ENCODE measurements around the gene BFAR. TPM values are rescaled to one million over a fixed set of nuclear protein-coding genes. Genes with fewer than 3 reads are reported as not detected.
"Not testable (repeated sequence)": the region's sequence is repeated elsewhere in the genome, so short reads cannot be mapped to it uniquely, and the experiment has no call there.

BFAR gene
- total and polyA plus RNA-seq, 2 donors (not counting 1 experiment from before 2014, with no cell fraction given): 30.7 to 72.9 TPM

DNA sequence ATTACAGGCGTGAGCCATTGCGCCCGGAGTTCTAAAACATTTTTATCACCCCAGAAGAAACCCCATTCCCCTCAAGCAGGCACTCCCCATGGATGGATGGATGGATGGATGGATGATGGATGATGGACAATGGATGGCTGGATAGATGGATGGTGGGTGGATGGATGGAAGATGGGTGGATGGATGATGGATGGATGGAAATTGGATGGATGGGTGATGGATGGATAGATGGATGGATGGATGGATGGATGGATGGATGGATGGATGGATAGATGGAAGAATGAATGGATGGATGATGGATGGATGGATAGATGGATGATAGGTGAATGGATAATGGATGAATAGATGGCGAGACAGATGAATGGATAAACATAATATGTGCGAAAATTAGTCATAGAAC is 44.9 kb downstream of the BFAR start:
- no peak for ATAC-seq (ENCODE audit: low read depth)
- H3K9me3 Mint-ChIP-seq (ENCODE audit: insufficient read depth): no peaks in the 10 kb centered on the region

GRCh38 chr16:14678748-14679497 is 46.2 kb downstream of the BFAR start:
- H3K79me2 ChIP-seq (ENCODE audit: control insufficient read depth, insufficient read depth, low read length): no peaks in the 10 kb centered on the region
- no peak overlapping the region for H2AFZ ChIP-seq (ENCODE audit: insufficient read depth, low read depth, low read length, poor library complexity, severe bottlenecking)
- H3K9me3 ChIP-seq (ENCODE audit: control extremely low read depth in 1 of 3, control insufficient read depth in 2 of 3, insufficient read depth in 1 of 3, low read length in 2 of 3): peaks cover 0 to 4% (median 0%) of the 10 kb centered on the region in 3 donors
- TF ChIP-seq, protein P1, sequence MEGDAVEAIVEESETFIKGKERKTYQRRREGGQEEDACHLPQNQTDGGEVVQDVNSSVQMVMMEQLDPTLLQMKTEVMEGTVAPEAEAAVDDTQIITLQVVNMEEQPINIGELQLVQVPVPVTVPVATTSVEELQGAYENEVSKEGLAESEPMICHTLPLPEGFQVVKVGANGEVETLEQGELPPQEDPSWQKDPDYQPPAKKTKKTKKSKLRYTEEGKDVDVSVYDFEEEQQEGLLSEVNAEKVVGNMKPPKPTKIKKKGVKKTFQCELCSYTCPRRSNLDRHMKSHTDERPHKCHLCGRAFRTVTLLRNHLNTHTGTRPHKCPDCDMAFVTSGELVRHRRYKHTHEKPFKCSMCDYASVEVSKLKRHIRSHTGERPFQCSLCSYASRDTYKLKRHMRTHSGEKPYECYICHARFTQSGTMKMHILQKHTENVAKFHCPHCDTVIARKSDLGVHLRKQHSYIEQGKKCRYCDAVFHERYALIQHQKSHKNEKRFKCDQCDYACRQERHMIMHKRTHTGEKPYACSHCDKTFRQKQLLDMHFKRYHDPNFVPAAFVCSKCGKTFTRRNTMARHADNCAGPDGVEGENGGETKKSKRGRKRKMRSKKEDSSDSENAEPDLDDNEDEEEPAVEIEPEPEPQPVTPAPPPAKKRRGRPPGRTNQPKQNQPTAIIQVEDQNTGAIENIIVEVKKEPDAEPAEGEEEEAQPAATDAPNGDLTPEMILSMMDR (IDR thresholded peaks at IDR 0.05): no peak
- TF ChIP-seq EZH2 (IDR thresholded peaks at IDR 0.05; ENCODE audit: borderline replicate concordance, insufficient read depth, low read depth, low read length, poor library complexity, severe bottlenecking): no peak
- H3K36me3 ChIP-seq (replicated peaks in 1 of 2; ENCODE audit: control extremely low read depth in 1 of 2, control insufficient read depth in 1 of 2, extremely low read depth in 1 of 2, insufficient read depth in 2 of 2, low read length in 1 of 2): no peaks in the 10 kb centered on the region
- 79% methylated on average over 11 of the region's 11 CpGs for WGBS (ENCODE audit: insufficient coverage)
- intact Hi-C loops (cut with micrococcal nuclease): no loop called here
- no peaks in the 10 kb centered on the region for H3K9me3 Mint-ChIP-seq (ENCODE audit: insufficient read depth)
- H3K4me2 ChIP-seq (replicated peaks; ENCODE audit: low read depth, low read length, poor library complexity, severe bottlenecking): no peak overlapping the region
- peaks cover 1% of the 10 kb centered on the region for H3K4me1 Mint-ChIP-seq
- no peak overlapping the region for H3K27ac Mint-ChIP-seq
- H3K4me3 Mint-ChIP-seq: no peak overlapping the region
- H4K20me1 ChIP-seq (ENCODE audit: control insufficient read depth, insufficient read depth, low read length, poor library complexity, severe bottlenecking): no peaks in the 10 kb centered on the region
- H3K4me3 ChIP-seq (ENCODE audit: control extremely low read depth in 1 of 5, extremely low read depth in 1 of 5, insufficient read depth in 1 of 5, low read depth in 2 of 5, low read length in 4 of 5): no peak overlapping the region
- ChIA-PET CTCF (no interaction called here), POLR2A (no interaction called here)
- ATAC-seq (ENCODE audit: low read depth) (no peak), DNase-seq (no peak)
- H3K27me3 ChIP-seq (replicated peaks in 1 of 4; ENCODE audit: control extremely low read depth in 1 of 4, control insufficient read depth in 3 of 4, insufficient read depth in 4 of 4, low read length in 3 of 4): no peaks in the 10 kb centered on the region
- H3K27ac ChIP-seq (ENCODE audit: low read length in 2 of 2): no peak overlapping the region
- no peaks in the 10 kb centered on the region for H3K4me1 ChIP-seq (ENCODE audit: control insufficient read depth in 2 of 2, insufficient read depth in 2 of 2, low read length in 2 of 2)
- H3K27me3 Mint-ChIP-seq: peaks cover 6% of the 10 kb centered on the region
- no peak overlapping the region for H3K9ac ChIP-seq (ENCODE audit: low read length)

More for the DNA sequence above, 44.9 kb downstream of the BFAR start:
- Histone ChIP-seq H3K9me3 (ENCODE audit: control extremely low read depth in 1 of 3, control insufficient read depth in 2 of 3, insufficient read depth in 1 of 3, low read length in 2 of 3) (peaks cover 0 to 4% (median 0%) of the 10 kb centered on the region in 3 donors), H3K4me3 (ENCODE audit: control extremely low read depth in 1 of 5, extremely low read depth in 1 of 5, insufficient read depth in 1 of 5, low read depth in 2 of 5, low read length in 4 of 5) (no peak overlapping the region), H3K36me3 (replicated peaks in 1 of 2; ENCODE audit: control extremely low read depth in 1 of 2, control insufficient read depth in 1 of 2, extremely low read depth in 1 of 2, insufficient read depth in 2 of 2, low read length in 1 of 2) (no peaks in the 10 kb centered on the region), H3K9ac (ENCODE audit: low read length) (no peak overlapping the region), H3K4me1 (ENCODE audit: control insufficient read depth in 2 of 2, insufficient read depth in 2 of 2, low read length in 2 of 2) (peaks cover 4 to 8% of the 10 kb centered on the region in 2 donors), H3K27ac (ENCODE audit: low read length in 2 of 2) (no peak overlapping the region), H2AFZ (ENCODE audit: insufficient read depth, low read depth, low read length, poor library complexity, severe bottlenecking) (no peak overlapping the region), H3K4me2 (replicated peaks; ENCODE audit: low read depth, low read length, poor library complexity, severe bottlenecking) (no peak overlapping the region), H3K79me2 (ENCODE audit: control insufficient read depth, insufficient read depth, low read length) (no peaks in the 10 kb centered on the region), H3K27me3 (replicated peaks in 1 of 4; ENCODE audit: control extremely low read depth in 1 of 4, control insufficient read depth in 3 of 4, insufficient read depth in 4 of 4, low read length in 3 of 4) (no peaks in the 10 kb centered on the region), H4K20me1 (ENCODE audit: control insufficient read depth, insufficient read depth, low read length, poor library complexity, severe bottlenecking) (no peaks in the 10 kb centered on the region)
- CTCF ChIA-PET: no interaction called here
- H3K27ac Mint-ChIP-seq: no peak overlapping the region
- no peak for DNase-seq
- WGBS (ENCODE audit: insufficient coverage): 80% methylated on average over 2 of the region's 5 CpGs
- intact Hi-C loops (cut with micrococcal nuclease): no loop called here
- H3K4me3 Mint-ChIP-seq: no peak overlapping the region
- peaks cover 6% of the 10 kb centered on the region for H3K27me3 Mint-ChIP-seq
- POLR2A ChIA-PET: no interaction called here
- TF ChIP-seq EZH2 (IDR thresholded peaks at IDR 0.05; ENCODE audit: borderline replicate concordance, insufficient read depth, low read depth, low read length, poor library complexity, severe bottlenecking): no peak
- TF ChIP-seq, protein P1 (IDR thresholded peaks at IDR 0.05): no peak
- H3K4me1 Mint-ChIP-seq: peaks cover 6% of the 10 kb centered on the region

- H3K27ac Mint-ChIP-seq; H3K4me3 Mint-ChIP-seq; H3K27me3 ChIP-seq (replicated peaks in 1 of 4; ENCODE audit: control extremely low read depth in 1 of 4, control insufficient read depth in 3 of 4, insufficient read depth in 4 of 4, low read length in 3 of 4); H3K4me1 Mint-ChIP-seq; intact Hi-C loops (cut with micrococcal nuclease); POLR2A ChIA-PET; H3K79me2 ChIP-seq (ENCODE audit: control insufficient read depth, insufficient read depth, low read length); H3K9me3 Mint-ChIP-seq (ENCODE audit: insufficient read depth); H4K20me1 ChIP-seq (ENCODE audit: control insufficient read depth, insufficient read depth, low read length, poor library complexity, severe bottlenecking); H3K4me2 ChIP-seq (replicated peaks; ENCODE audit: low read depth, low read length, poor library complexity, severe bottlenecking); H3K4me1 ChIP-seq (ENCODE audit: control insufficient read depth in 2 of 2, insufficient read depth in 2 of 2, low read length in 2 of 2); CTCF ChIA-PET; H3K9ac ChIP-seq (ENCODE audit: low read length); ATAC-seq (ENCODE audit: low read depth); H3K27ac ChIP-seq (ENCODE audit: low read length in 2 of 2); H3K9me3 ChIP-seq (ENCODE audit: control extremely low read depth in 1 of 3, control insufficient read depth in 2 of 3, insufficient read depth in 1 of 3, low read length in 2 of 3); H3K4me3 ChIP-seq (ENCODE audit: control extremely low read depth in 1 of 5, extremely low read depth in 1 of 5, insufficient read depth in 1 of 5, low read depth in 2 of 5, low read length in 4 of 5); H3K27me3 Mint-ChIP-seq; H3K36me3 ChIP-seq (replicated peaks in 1 of 2; ENCODE audit: control extremely low read depth in 1 of 2, control insufficient read depth in 1 of 2, extremely low read depth in 1 of 2, insufficient read depth in 2 of 2, low read length in 1 of 2); DNase-seq; H2AFZ ChIP-seq (ENCODE audit: insufficient read depth, low read depth, low read length, poor library complexity, severe bottlenecking): not testable (repeated sequence)
- 88% methylated on average over 6 of the region's 7 CpGs for WGBS (ENCODE audit: insufficient coverage)
Measured at GRCh38 chr16:14680396-14680795, 47.6 kb downstream of the BFAR start.

Measured in B cell (primary cell).